Tibial nerve (tissue), 4 donors: ENCODE measurements around the gene MKKS. TPM values are rescaled to one million over a fixed set of nuclear protein-coding genes. Genes with fewer than 3 reads are reported as not detected.

Experiments used
- DNase-seq, 2 donors: peaks; one replicate each; pipeline ENCODE4 v3.0.0-alpha.2; 2019; ENCODE audit warnings: low spot score in 2 of 2
- H3K27ac ChIP-seq, 4 donors: fragments of 200-600 bp; sonication (generic) in 3 of 4; one replicate each; pipeline ENCODE4 v1.5.1; 2017 to 2019; ENCODE audit warnings: mild to moderate bottlenecking in 1 of 4
- H3K27me3 ChIP-seq, 2 donors: fragments of 200-600 bp; sonication (generic) in 1 of 2; one replicate each; pipeline versions ENCODE4 v1.5.1 to v1.6.0; 2017 to 2019
- H3K36me3 ChIP-seq, 3 donors: fragments of 200-600 bp; sonication (generic); one replicate each; pipeline ENCODE4 v1.5.1; 2018 to 2019
- H3K4me1 ChIP-seq, 4 donors: fragments of 200-600 bp; sonication (generic) in 3 of 4; one replicate each; pipeline ENCODE4 v1.5.1; 2017 to 2019
- H3K4me3 ChIP-seq, 4 donors: fragments of 200-600 bp; sonication (generic) in 3 of 4; one replicate each; pipeline ENCODE4 v1.5.1; 2017 to 2019; ENCODE audit warnings: mild to moderate bottlenecking in 1 of 4, moderate library complexity in 1 of 4
- H3K9me3 ChIP-seq, 4 donors: fragments of 200-600 bp; sonication (generic) in 3 of 4; one replicate each; pipeline ENCODE4 v1.5.1; 2017 to 2019
- EP300 ChIP-seq, 2 donors: sonication (generic); formaldehyde crosslinking; IDR thresholded peaks; one replicate each; pipeline ENCODE4 v1.6.1; 2017; ENCODE audit warnings: antibody characterized with exemption in 2 of 2, mild to moderate bottlenecking in 1 of 2
- POLR2A ChIP-seq, 2 donors: fragments of 450-650 bp; IDR thresholded peaks; one replicate each; pipeline ENCODE4 v1.6.1; 2017; ENCODE audit warnings: antibody characterized with exemption in 2 of 2, mild to moderate bottlenecking in 2 of 2, moderate library complexity in 2 of 2
- WGBS, 2 donors: methylation state at CpG; one replicate each; pipeline ENCODE4 v1.1.5; 2018; 5-methylcytosine and 5-hydroxymethylcytosine counted together
- total RNA-seq, 4 donors: library from RNA; depleted of rRNA; stranded (reverse); fragments of >200 nt; gene quantifications; one replicate each; pipeline ENCODE4 v1.1.0, GENCODE V29; 2016
- TF ChIP-seq, protein P1 (sequence below), 5 experiments: fragments of 200-600 bp in 3 of 5; fragments of 450-650 bp in 2 of 5; sonication (generic) in 3 of 5; IDR thresholded peaks; one replicate each; pipeline ENCODE4 v1.5.1; 2016 to 2019; ENCODE audit warnings: antibody characterized with exemption in 5 of 5, mild to moderate bottlenecking in 3 of 5, moderate library complexity in 2 of 5

The MKKS gene
- total RNA-seq, 4 donors from 2014 or later = 12.9 to 16.6 (median 16.0) TPM

DNA sequence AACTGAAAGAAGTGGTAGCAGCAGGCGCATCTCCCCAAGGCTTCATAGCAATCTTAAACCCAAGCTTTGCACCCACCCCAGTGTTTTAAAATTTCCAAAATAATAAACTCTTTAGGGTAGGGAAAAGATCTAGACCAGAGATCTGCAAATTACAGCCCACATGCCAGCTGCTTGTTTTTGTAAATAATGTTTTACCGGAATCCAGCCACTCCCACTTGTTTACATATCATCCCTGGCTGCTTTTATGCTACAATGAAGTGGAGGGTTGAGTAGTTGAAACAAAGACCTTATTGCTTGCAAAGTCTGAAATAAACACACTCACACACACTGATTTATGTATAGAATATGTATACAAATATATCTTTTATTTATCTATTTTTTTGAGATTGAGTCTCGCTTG lies 31.1 kb upstream of the MKKS start:
- H3K27me3 ChIP-seq = no peaks in the 10 kb centered on the region
- 77 to 80% methylated on average over 3 of the region's 3 CpGs for WGBS, 2 donors
- H3K4me1 ChIP-seq = peaks cover 0 to 45% (median 5%) of the 10 kb centered on the region in 4 donors
- no peaks in the 10 kb centered on the region for H3K9me3 ChIP-seq
- TF ChIP-seq, protein P1, sequence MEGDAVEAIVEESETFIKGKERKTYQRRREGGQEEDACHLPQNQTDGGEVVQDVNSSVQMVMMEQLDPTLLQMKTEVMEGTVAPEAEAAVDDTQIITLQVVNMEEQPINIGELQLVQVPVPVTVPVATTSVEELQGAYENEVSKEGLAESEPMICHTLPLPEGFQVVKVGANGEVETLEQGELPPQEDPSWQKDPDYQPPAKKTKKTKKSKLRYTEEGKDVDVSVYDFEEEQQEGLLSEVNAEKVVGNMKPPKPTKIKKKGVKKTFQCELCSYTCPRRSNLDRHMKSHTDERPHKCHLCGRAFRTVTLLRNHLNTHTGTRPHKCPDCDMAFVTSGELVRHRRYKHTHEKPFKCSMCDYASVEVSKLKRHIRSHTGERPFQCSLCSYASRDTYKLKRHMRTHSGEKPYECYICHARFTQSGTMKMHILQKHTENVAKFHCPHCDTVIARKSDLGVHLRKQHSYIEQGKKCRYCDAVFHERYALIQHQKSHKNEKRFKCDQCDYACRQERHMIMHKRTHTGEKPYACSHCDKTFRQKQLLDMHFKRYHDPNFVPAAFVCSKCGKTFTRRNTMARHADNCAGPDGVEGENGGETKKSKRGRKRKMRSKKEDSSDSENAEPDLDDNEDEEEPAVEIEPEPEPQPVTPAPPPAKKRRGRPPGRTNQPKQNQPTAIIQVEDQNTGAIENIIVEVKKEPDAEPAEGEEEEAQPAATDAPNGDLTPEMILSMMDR (IDR thresholded peaks at IDR 0.05) = no peak
- TF ChIP-seq EP300 (IDR thresholded peaks at IDR 0.05) (no peak), POLR2A (IDR thresholded peaks at IDR 0.05) (no peak)
- H3K36me3 ChIP-seq = peaks cover 0 to 7% (median 0%) of the 10 kb centered on the region in 3 donors
- no peak overlapping the region for H3K27ac ChIP-seq
- no peak overlapping the region for H3K4me3 ChIP-seq
- no peak for DNase-seq

DNA sequence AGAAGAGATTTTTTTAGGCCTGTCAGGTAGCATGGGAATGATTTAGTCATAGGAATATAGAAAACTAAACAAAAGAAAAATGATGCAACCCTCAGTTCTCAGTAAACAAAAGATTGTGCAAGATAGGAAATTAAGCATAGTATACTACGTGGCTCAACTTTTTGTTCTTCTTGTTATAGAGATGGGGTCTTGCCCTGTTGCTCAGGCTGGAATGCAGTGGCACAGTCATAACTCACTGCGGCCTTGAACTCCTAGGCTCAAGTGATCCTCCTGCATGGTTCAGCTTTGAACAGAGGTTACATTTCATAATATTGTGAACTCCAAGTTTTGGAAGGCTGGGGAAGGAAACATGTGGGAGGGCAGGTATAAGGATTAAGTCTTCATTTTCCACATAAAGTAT lies 29.6 kb upstream of the MKKS start:
- H3K27ac ChIP-seq = no peak overlapping the region
- TF ChIP-seq, protein P1 (IDR thresholded peaks at IDR 0.05) = no peak
- TF ChIP-seq EP300 (IDR thresholded peaks at IDR 0.05) (no peak), POLR2A (IDR thresholded peaks at IDR 0.05) (no peak)
- peaks cover 0 to 10% (median 0%) of the 10 kb centered on the region in 3 donors for H3K36me3 ChIP-seq
- no peaks in the 10 kb centered on the region for H3K9me3 ChIP-seq
- WGBS, 2 donors = 89 to 96% methylated on average over 2 of the region's 2 CpGs
- no peaks in the 10 kb centered on the region for H3K27me3 ChIP-seq
- H3K4me1 ChIP-seq = peaks cover 0 to 30% (median 5%) of the 10 kb centered on the region in 4 donors
- no peak for DNase-seq
- H3K4me3 ChIP-seq = no peak overlapping the region

DNA sequence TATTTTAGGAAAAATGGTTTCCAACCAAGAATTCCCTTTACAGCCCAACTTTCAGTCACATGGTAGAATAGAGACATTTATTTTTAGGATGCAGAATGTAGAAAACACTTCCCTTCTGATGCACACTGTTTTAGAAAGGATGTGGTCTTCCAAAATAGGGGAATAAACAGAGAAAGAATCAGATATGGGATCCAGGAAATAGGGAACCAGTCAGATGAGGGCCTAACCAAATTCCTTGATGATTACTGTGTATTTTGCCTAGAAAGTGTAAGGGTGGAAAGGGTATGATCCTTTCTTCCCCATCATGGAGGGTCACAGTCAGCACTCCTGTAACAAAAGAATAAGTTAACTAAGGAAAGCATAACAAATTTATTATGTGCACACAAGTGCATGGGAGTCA lies 28.5 kb upstream of the MKKS start:
- H3K27me3 ChIP-seq = no peaks in the 10 kb centered on the region
- TF ChIP-seq EP300 (IDR thresholded peaks at IDR 0.05) = no peak
- TF ChIP-seq, protein P1 (IDR thresholded peaks at IDR 0.05) = no peak
- no peak for TF ChIP-seq POLR2A (IDR thresholded peaks at IDR 0.05)
- H3K4me3 ChIP-seq = no peak overlapping the region
- no peak for DNase-seq
- no peak overlapping the region for H3K27ac ChIP-seq
- peaks cover 0 to 19% (median 3%) of the 10 kb centered on the region in 4 donors for H3K4me1 ChIP-seq
- peaks cover 0 to 18% (median 0%) of the 10 kb centered on the region in 3 donors for H3K36me3 ChIP-seq
- peaks cover 0 to 4% (median 0%) of the 10 kb centered on the region in 4 donors for H3K9me3 ChIP-seq

DNA sequence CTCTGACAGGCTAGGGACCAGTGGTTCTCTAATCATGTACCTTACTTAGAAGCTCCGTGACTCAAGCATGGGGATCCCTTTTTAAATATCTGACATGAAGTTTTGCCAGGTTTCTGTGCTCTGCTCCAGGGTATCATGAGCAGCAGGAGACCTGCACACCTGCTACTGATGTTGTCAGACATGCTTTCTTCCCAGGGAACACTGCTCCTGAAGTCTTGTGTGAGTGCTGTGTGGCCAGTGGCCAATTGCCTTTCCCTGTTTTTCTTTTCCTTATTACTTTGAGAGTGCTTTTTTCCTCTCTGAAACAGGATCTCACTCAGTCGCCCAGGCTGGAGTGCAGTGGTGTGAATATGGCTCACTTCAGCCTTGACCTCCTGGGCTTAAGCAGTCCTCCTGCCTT lies 27.5 kb upstream of the MKKS start:
- Histone ChIP-seq H3K4me1 (peaks cover 0 to 9% (median 0%) of the 10 kb centered on the region in 4 donors), H3K36me3 (peaks cover 0 to 18% (median 0%) of the 10 kb centered on the region in 3 donors), H3K27me3 (no peaks in the 10 kb centered on the region), H3K9me3 (peaks cover 0 to 9% (median 0%) of the 10 kb centered on the region in 4 donors), H3K27ac (no peak overlapping the region), H3K4me3 (no peak overlapping the region)
- DNase-seq = no peak
- no peak for TF ChIP-seq POLR2A (IDR thresholded peaks at IDR 0.05)
- TF ChIP-seq, protein P1 (IDR thresholded peaks at IDR 0.05) = no peak
- WGBS, 2 donors = 89 to 98% methylated on average over 2 of the region's 2 CpGs

DNA sequence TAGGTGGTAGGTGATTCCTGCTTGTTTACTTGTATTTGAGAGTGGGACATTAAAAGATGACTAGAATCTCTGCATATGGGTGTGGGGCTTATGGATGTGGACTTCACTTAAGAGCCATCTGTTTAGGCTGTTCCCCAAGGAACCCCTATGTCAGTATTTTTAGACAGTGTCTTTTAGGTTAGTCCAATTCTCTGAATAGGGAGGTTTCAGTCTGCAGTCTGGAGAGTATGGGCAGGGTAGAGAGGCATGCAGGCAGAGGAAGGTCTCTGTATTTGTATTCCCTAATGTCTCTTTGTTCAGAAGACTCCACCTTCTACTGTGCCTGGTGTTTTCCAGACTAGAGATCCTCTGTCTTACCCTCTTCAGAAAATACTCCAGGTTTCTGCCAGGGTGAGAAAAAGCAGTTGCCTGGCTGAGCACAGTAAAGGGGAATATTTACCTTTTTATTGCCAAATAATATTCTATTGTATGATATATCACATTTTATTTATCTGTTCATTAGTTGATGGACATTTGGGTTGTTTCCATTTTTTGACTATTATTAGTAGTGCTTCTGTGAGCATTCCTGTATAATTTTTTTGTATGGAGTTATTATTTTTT lies 20.2 kb upstream of the MKKS start:
- Histone ChIP-seq H3K27ac (no peak overlapping the region), H3K4me3 (no peak overlapping the region), H3K9me3 (peaks cover 0 to 9% (median 0%) of the 10 kb centered on the region in 4 donors), H3K4me1 (peaks cover 0 to 9% (median 0%) of the 10 kb centered on the region in 4 donors), H3K36me3 (peaks cover 0 to 11% (median 0%) of the 10 kb centered on the region in 3 donors), H3K27me3 (no peaks in the 10 kb centered on the region)
- no peak for DNase-seq
- no peak for TF ChIP-seq EP300 (IDR thresholded peaks at IDR 0.05)
- no peak for TF ChIP-seq POLR2A (IDR thresholded peaks at IDR 0.05)
- TF ChIP-seq, protein P1 (IDR thresholded peaks at IDR 0.05) = no peak
